ENCODE measurements around the gene ARHGAP6.

DNA sequence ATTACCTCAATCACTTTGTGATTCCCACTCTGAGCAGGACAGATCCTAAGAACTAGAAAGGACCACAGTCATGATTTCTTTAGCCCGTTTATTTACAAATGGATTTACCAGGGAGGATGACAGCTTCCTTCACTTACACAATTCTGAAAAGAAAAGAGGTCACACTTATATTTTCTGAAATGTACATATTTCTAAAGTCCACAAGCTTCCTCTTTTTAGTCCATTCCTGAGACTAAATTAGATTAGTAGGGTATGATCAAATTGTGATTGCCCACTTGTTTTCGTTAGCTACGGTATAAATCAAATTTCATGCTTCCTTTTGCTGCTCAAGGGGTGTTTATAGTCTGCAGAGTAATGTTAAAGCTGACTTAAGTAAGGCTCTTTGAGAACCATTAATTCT is 380.1 kb downstream of the ARHGAP6 start:
- TF ChIP-seq POLR2AphosphoS5 (IDR thresholded peaks at IDR 0.05; ENCODE audit: borderline replicate concordance, low read depth, low read length) (no peak), EZH2 (IDR thresholded peaks at IDR 0.05) (no peak), FOXP2 (optimal IDR thresholded peaks at IDR 0.05; ENCODE audit: control extremely low read depth, extremely low read length, insufficient read depth) (no peak)

Measured in SK-N-MC (cell line).